ENCODE results near the gene SNRK.

- TF ChIP-seq CTCF (IDR thresholded peaks at IDR 0.05) (no peak), POLR2AphosphoS5 (IDR thresholded peaks at IDR 0.05) (no peak), EP300 (IDR thresholded peaks at IDR 0.05) (no peak)
Measured at GRCh38 chr3:43270078-43270477, 16.3 kb upstream of the SNRK start.
